ENCODE data around the gene FLVCR2.

Gene FLVCR2

GRCh38 chr14:75653563-75653962 lies 75.1 kb downstream of the FLVCR2 start:
- Mint-ChIP-seq H3K4me1 (ENCODE audit: low read depth in 2 of 2) (peaks cover 0 to 1% of the 10 kb centered on the region in 2 donors), H3K4me3 (no peak overlapping the region), H3K9me3 (no peaks in the 10 kb centered on the region), H3K27ac (no peak overlapping the region), H3K36me3 (ENCODE audit: insufficient read depth) (peaks cover 45% of the 10 kb centered on the region), H3K27me3 (no peaks in the 10 kb centered on the region)
- DNase-seq: no peak
- ATAC-seq (replicated peaks): no peak

GRCh38 chr14:75654127-75654732 lies 75.8 kb downstream of the FLVCR2 start:
- peak; percentile 95 for ATAC-seq (replicated peaks)
- peaks cover 47% of the 10 kb centered on the region for H3K36me3 Mint-ChIP-seq (ENCODE audit: insufficient read depth)
- H3K9me3 Mint-ChIP-seq: no peaks in the 10 kb centered on the region

GRCh38 chr14:75655235-75655634 lies 76.8 kb downstream of the FLVCR2 start:
- H3K27me3 Mint-ChIP-seq: no peaks in the 10 kb centered on the region
- DNase-seq (no peak), ATAC-seq (replicated peaks) (no peak)
- H3K36me3 Mint-ChIP-seq (ENCODE audit: insufficient read depth): peaks cover 40% of the 10 kb centered on the region
- H3K9me3 Mint-ChIP-seq: no peaks in the 10 kb centered on the region
- peak overlapping the region in 1 of 2 donors; percentile 41 for H3K27ac Mint-ChIP-seq
- peaks cover 10 to 13% of the 10 kb centered on the region in 2 donors for H3K4me1 Mint-ChIP-seq (ENCODE audit: low read depth in 2 of 2)
- H3K4me3 Mint-ChIP-seq: no peak overlapping the region

More at GRCh38 chr14:75654127-75654732, 75.8 kb downstream of the FLVCR2 start:
- no peaks in the 10 kb centered on the region for H3K27me3 Mint-ChIP-seq
- no peak overlapping the region for H3K4me3 Mint-ChIP-seq
- peak overlapping the region; percentile 13 to 41 for H3K27ac Mint-ChIP-seq
- DNase-seq: peak; percentile 73 to 82 (median 76)
- H3K4me1 Mint-ChIP-seq (ENCODE audit: low read depth in 2 of 2): peaks cover 2 to 6% of the 10 kb centered on the region in 2 donors

GRCh38 chr14:75657331-75657730 lies 78.9 kb downstream of the FLVCR2 start:
- H3K4me3 Mint-ChIP-seq: no peak overlapping the region
- peaks cover 34% of the 10 kb centered on the region for H3K36me3 Mint-ChIP-seq (ENCODE audit: insufficient read depth)
- DNase-seq (no peak), ATAC-seq (replicated peaks) (no peak)
- H3K27ac Mint-ChIP-seq: peak overlapping the region in 1 of 2 donors; percentile 68
- H3K4me1 Mint-ChIP-seq (ENCODE audit: low read depth in 2 of 2): peaks cover 17 to 26% of the 10 kb centered on the region in 2 donors
- H3K9me3 Mint-ChIP-seq: no peaks in the 10 kb centered on the region
- H3K27me3 Mint-ChIP-seq: no peaks in the 10 kb centered on the region

- Mint-ChIP-seq H3K4me1 (ENCODE audit: low read depth in 2 of 2) (peaks cover 17 to 26% of the 10 kb centered on the region in 2 donors), H3K36me3 (ENCODE audit: insufficient read depth) (peaks cover 25% of the 10 kb centered on the region), H3K27me3 (no peaks in the 10 kb centered on the region), H3K9me3 (no peaks in the 10 kb centered on the region), H3K27ac (no peak overlapping the region), H3K4me3 (no peak overlapping the region)
- no peak for ATAC-seq (replicated peaks)
- DNase-seq: no peak
Measured at GRCh38 chr14:75658957-75659356, 80.5 kb downstream of the FLVCR2 start.

- DNase-seq (no peak), ATAC-seq (replicated peaks) (no peak)
- Mint-ChIP-seq H3K9me3 (no peaks in the 10 kb centered on the region), H3K4me1 (ENCODE audit: low read depth in 2 of 2) (peaks cover 17 to 26% of the 10 kb centered on the region in 2 donors), H3K36me3 (ENCODE audit: insufficient read depth) (peaks cover 27% of the 10 kb centered on the region), H3K27me3 (no peaks in the 10 kb centered on the region), H3K27ac (peak overlapping the region; percentile 94 to 96), H3K4me3 (peak overlapping the region; percentile 91 to 96)
Measured at GRCh38 chr14:75660238-75660629, 81.8 kb downstream of the FLVCR2 start.

- peak; percentile 94 to 95 (median 94) for DNase-seq
- peak within 1 kb of the TSS; percentile 94 to 96 for H3K27ac Mint-ChIP-seq
- H3K27me3 Mint-ChIP-seq: no peaks in the 10 kb centered on the region
- H3K9me3 Mint-ChIP-seq: no peaks in the 10 kb centered on the region
- peaks cover 31% of the 10 kb centered on the region for H3K36me3 Mint-ChIP-seq (ENCODE audit: insufficient read depth)
- peak; percentile 89 for ATAC-seq (replicated peaks)
- peak within 1 kb of the TSS; percentile 91 to 96 for H3K4me3 Mint-ChIP-seq
- peaks cover 17 to 26% of the 10 kb centered on the region in 2 donors for H3K4me1 Mint-ChIP-seq (ENCODE audit: low read depth in 2 of 2)
Measured at GRCh38 chr14:75660630-75661498, 82.4 kb downstream of the FLVCR2 start, which contains the start of the genes ERG28 and TTLL5. Gene ERG28, minus strand, starts transcription at chr14:75660876. Its CDS starts 3,374 bp downstream, at chr14:75657502. Gene TTLL5, plus strand, starts transcription at chr14:75661246. Its CDS starts 1,904 bp downstream, at chr14:75663150.

- no peaks in the 10 kb centered on the region for H3K9me3 Mint-ChIP-seq
- peak overlapping the region; percentile 94 to 96 for H3K27ac Mint-ChIP-seq
- H3K27me3 Mint-ChIP-seq: no peaks in the 10 kb centered on the region
- peaks cover 25% of the 10 kb centered on the region for H3K36me3 Mint-ChIP-seq (ENCODE audit: insufficient read depth)
- H3K4me3 Mint-ChIP-seq: peak overlapping the region; percentile 91 to 96
- H3K4me1 Mint-ChIP-seq (ENCODE audit: low read depth in 2 of 2): peaks cover 17 to 26% of the 10 kb centered on the region in 2 donors
- ATAC-seq (replicated peaks): no peak
- DNase-seq: no peak
Measured at GRCh38 chr14:75661499-75661814, 83.0 kb downstream of the FLVCR2 start.

- DNase-seq: no peak
- H3K4me1 Mint-ChIP-seq (ENCODE audit: low read depth in 2 of 2): peaks cover 17 to 26% of the 10 kb centered on the region in 2 donors
Measured at GRCh38 chr14:75662966-75663365, 84.5 kb downstream of the FLVCR2 start.

GRCh38 chr14:75667099-75667765 lies 88.8 kb downstream of the FLVCR2 start:
- H3K4me3 Mint-ChIP-seq: no peak overlapping the region
- DNase-seq: no peak
- H3K27ac Mint-ChIP-seq: no peak overlapping the region
- H3K27me3 Mint-ChIP-seq: no peaks in the 10 kb centered on the region
- no peaks in the 10 kb centered on the region for H3K4me1 Mint-ChIP-seq (ENCODE audit: low read depth in 2 of 2)
- H3K36me3 Mint-ChIP-seq (ENCODE audit: insufficient read depth): peaks cover 28% of the 10 kb centered on the region
- H3K9me3 Mint-ChIP-seq: no peaks in the 10 kb centered on the region
- no peak for ATAC-seq (replicated peaks)

More at GRCh38 chr14:75662966-75663365, 84.5 kb downstream of the FLVCR2 start:
- no peak for ATAC-seq (replicated peaks)
- Mint-ChIP-seq H3K9me3 (no peaks in the 10 kb centered on the region), H3K4me3 (peak overlapping the region in 1 of 2 donors; percentile 43), H3K36me3 (ENCODE audit: insufficient read depth) (peaks cover 23% of the 10 kb centered on the region), H3K27ac (no peak overlapping the region), H3K27me3 (no peaks in the 10 kb centered on the region)

GRCh38 chr14:75672605-75673192 lies 94.3 kb downstream of the FLVCR2 start:
- Mint-ChIP-seq H3K36me3 (ENCODE audit: insufficient read depth) (peaks cover 21% of the 10 kb centered on the region), H3K9me3 (no peaks in the 10 kb centered on the region), H3K4me3 (no peak overlapping the region), H3K27me3 (no peaks in the 10 kb centered on the region), H3K27ac (no peak overlapping the region), H3K4me1 (ENCODE audit: low read depth in 2 of 2) (peaks cover 4% of the 10 kb centered on the region in 2 donors)
- DNase-seq (no peak), ATAC-seq (replicated peaks) (no peak)

- ATAC-seq (replicated peaks) (no peak), DNase-seq (no peak)
- H3K36me3 Mint-ChIP-seq (ENCODE audit: insufficient read depth): peaks cover 18% of the 10 kb centered on the region
- no peak overlapping the region for H3K27ac Mint-ChIP-seq
- peaks cover 4% of the 10 kb centered on the region in 2 donors for H3K4me1 Mint-ChIP-seq (ENCODE audit: low read depth in 2 of 2)
- H3K27me3 Mint-ChIP-seq: no peaks in the 10 kb centered on the region
- no peaks in the 10 kb centered on the region for H3K9me3 Mint-ChIP-seq
- no peak overlapping the region for H3K4me3 Mint-ChIP-seq
Measured at GRCh38 chr14:75673345-75674035, 95.1 kb downstream of the FLVCR2 start.

Data from effector memory CD8-positive, alpha-beta T cell (primary cell).